ENCODE data around the gene BICC1.

- TF ChIP-seq CTCF (IDR thresholded peaks at IDR 0.05) (no peak), POLR2A (IDR thresholded peaks at IDR 0.05) (no peak)
These were observed 34.8 kb upstream of the BICC1 start for GRCh38 chr10:58477902-58478301.
